SK-N-MC (cell line): Measurements from ENCODE around the gene EVC2.

Source experiments
- DNase-seq: peaks from one replicate; pipeline ENCODE4 v3.0.0-alpha.2; 2011; ENCODE audit warnings: low read depth, low spot score
- H3K27ac ChIP-seq: fragments of 200-600 bp; sonication (generic); 2 replicates; pipeline ENCODE4 v1.5.1; 2016; ENCODE audit warnings: mixed run types
- H3K36me3 ChIP-seq: fragments of 200-600 bp; sonication (generic); 2 replicates; pipeline ENCODE4 v1.6.1; 2017; ENCODE audit warnings: antibody characterized with exemption, low read length, mixed read lengths; ENCODE audit not compliant: insufficient read depth
- H3K4me3 ChIP-seq: fragments of 200-600 bp; sonication (generic); 2 replicates; pipeline ENCODE4 v1.5.1; 2016
- H3K9ac ChIP-seq: fragments of 200-600 bp; sonication (generic); 2 replicates; pipeline ENCODE4 v1.8.0; 2017; ENCODE audit warnings: mixed run types, mixed read lengths; ENCODE audit not compliant: insufficient read length
- H3K9me3 ChIP-seq: fragments of 200-600 bp; sonication (generic); 2 replicates; pipeline ENCODE4 v1.6.1; 2017; ENCODE audit warnings: low read depth, mild to moderate bottlenecking, antibody characterized with exemption, low read length, moderate library complexity, mixed read lengths
- EZH2 ChIP-seq: fragments of 200-600 bp; sonication (generic); IDR thresholded peaks from one replicate; pipeline ENCODE4 v1.6.1; 2017; ENCODE audit warnings: antibody characterized with exemption
- FOXP2 ChIP-seq: optimal IDR thresholded peaks from 2 replicates; pipeline ENCODE3; 2011; ENCODE audit warnings: mild to moderate bottlenecking, moderate library complexity; ENCODE audit not compliant: insufficient read depth; ENCODE audit errors: extremely low read length, control extremely low read depth
- POLR2AphosphoS5 ChIP-seq: IDR thresholded peaks from 2 replicates; pipeline ENCODE4 v1.6.1; 2012; ENCODE audit warnings: mild to moderate bottlenecking, low read depth, low read length, borderline replicate concordance

The EVC2 gene, protein sequence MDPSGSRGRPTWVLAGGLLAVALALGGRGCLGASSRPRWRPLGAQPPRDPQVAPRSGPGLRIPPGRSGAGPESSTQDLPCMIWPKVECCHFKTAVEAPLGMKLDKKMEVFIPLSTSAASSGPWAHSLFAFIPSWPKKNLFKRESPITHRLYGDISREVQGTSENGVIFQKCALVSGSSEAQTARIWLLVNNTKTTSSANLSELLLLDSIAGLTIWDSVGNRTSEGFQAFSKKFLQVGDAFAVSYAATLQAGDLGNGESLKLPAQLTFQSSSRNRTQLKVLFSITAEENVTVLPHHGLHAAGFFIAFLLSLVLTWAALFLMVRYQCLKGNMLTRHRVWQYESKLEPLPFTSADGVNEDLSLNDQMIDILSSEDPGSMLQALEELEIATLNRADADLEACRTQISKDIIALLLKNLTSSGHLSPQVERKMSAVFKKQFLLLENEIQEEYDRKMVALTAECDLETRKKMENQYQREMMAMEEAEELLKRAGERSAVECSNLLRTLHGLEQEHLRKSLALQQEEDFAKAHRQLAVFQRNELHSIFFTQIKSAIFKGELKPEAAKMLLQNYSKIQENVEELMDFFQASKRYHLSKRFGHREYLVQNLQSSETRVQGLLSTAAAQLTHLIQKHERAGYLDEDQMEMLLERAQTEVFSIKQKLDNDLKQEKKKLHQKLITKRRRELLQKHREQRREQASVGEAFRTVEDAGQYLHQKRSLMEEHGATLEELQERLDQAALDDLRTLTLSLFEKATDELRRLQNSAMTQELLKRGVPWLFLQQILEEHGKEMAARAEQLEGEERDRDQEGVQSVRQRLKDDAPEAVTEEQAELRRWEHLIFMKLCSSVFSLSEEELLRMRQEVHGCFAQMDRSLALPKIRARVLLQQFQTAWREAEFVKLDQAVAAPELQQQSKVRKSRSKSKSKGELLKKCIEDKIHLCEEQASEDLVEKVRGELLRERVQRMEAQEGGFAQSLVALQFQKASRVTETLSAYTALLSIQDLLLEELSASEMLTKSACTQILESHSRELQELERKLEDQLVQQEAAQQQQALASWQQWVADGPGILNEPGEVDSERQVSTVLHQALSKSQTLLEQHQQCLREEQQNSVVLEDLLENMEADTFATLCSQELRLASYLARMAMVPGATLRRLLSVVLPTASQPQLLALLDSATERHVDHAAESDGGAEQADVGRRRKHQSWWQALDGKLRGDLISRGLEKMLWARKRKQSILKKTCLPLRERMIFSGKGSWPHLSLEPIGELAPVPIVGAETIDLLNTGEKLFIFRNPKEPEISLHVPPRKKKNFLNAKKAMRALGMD

DNA sequence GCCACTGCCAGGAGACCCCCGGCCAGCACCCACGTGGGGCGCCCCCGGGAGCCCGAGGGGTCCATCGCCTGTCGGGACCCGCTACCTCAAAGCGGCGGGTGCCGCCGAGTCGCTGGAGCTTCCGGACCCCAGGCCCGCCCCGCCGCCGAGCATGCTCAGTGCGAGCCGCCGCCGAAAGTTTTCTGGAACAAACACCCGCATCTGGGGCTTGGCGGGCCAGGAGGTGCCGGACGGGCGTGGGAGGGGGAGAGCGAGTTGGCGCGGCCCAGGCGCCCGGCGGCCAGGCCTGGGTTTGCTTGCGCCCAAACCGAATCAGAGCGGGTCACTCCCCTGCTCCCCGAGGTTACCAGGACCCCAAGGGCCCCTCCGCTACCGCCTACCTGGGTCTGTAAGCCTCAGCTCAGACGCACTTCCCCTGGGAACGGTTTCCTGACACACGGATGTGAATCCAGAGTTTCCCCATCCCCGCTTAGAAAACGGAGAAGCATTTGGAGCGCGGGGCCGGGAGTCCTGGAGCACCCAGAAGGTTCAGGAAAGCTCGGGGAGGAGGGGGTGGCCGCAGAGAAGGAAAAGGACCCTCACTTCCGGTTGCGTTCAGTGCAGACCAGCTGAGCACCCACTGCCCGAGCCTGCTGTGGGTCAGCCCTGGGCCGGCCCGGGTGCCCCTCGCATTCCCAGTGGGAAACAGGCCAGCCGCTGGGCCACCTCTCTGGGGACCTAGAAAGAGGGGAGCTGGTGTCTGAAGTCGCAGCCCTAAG lies at the start of gene EVC2:
EVC2 (minus strand) TSS at position 111 of the 758 bp plus-strand sequence; CDS start at position 65, 46 bp downstream.
- Histone ChIP-seq H3K36me3 (no peaks in the 10 kb centered on the region; the same call in 1 of the 2 replicates), H3K27ac (no peak within 1 kb of the TSS), H3K4me3 (peak within 1 kb of the TSS; percentile 75), H3K9ac (peak within 1 kb of the TSS; percentile 62), H3K9me3 (no peaks in the 10 kb centered on the region)
- DNase-seq: no peak
- TF ChIP-seq FOXP2 (no peak), POLR2AphosphoS5 (0 out of 2 replicates have a peak, but pooled peaks have one; percentile 21)

DNA sequence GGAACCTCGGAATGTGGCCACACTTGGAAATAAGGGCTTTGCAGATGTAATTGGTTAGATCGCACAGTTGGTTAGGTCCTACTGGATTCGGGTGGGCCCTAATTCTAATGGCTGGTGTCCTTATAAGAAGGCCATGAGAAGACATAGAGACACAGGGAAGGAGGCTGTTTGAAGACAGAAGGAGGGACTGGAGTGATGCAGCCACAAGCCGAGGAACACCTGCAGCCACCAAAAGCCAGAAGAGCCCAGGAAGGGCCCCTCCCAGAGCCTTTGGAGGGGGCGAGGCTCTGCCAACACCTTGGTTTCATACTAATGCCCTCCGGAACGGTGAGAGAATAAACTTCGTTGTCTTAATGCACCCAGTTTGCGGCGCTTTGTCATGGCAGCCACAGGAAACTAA lies 49.6 kb upstream of the EVC2 start:
- H3K27ac ChIP-seq: no peak overlapping the region
- H3K4me3 ChIP-seq: no peak overlapping the region
- H3K9ac ChIP-seq: no peak overlapping the region
- TF ChIP-seq FOXP2 (no peak), POLR2AphosphoS5 (no peak), EZH2 (no peak)
- no peak for DNase-seq
- H3K9me3 ChIP-seq: no peaks in the 10 kb centered on the region
- H3K36me3 ChIP-seq: no peaks in the 10 kb centered on the region; the same call in 1 of the 2 replicates

DNA sequence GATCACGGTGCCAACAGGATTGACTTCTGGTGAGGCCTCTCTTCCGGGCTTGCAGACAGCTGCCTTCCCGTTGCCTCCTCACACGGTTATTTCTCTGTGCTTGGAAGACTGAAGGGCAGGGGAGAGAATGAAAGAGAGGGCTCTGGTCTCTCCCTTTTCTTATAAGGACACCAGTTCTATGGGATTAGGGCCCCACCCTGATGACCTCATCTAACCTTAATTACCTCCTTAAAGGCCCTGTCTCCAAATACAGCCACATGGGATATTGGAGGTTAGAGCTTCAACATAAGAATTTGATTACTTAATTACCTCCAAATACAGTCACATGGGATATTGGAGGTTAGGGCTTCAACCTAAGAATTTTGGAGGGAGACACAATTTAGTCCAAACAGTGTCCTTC lies 49.2 kb upstream of the EVC2 start:
- Histone ChIP-seq H3K36me3 (no peaks in the 10 kb centered on the region; the same call in 1 of the 2 replicates), H3K9me3 (no peaks in the 10 kb centered on the region), H3K4me3 (no peak overlapping the region), H3K27ac (no peak overlapping the region), H3K9ac (no peak overlapping the region)
- no peak for DNase-seq
- TF ChIP-seq FOXP2: no peak
- no peak for TF ChIP-seq POLR2AphosphoS5
- no peak for TF ChIP-seq EZH2

DNA sequence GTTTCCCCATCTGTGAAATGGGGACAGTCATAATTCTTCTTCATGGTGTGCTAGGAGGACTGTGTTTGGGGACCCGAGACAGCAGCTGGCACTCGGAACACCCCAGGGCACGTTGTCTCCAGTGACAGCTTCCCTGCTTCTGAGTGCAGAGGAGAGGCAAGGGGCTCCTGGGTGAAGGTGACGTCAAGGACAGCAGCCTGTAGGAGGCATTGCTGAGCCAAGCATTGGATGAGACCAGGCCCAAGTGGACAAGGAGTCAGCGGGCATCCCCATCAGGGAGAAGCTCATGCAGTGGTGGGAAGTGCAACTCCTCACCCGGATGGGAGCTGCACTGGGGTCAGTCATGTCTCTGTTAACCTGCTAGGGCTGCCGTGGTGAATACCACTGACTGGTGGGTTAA lies 48.7 kb upstream of the EVC2 start:
- no peaks in the 10 kb centered on the region for H3K9me3 ChIP-seq
- DNase-seq: no peak
- no peak overlapping the region for H3K9ac ChIP-seq
- H3K27ac ChIP-seq: no peak overlapping the region
- no peaks in the 10 kb centered on the region; the same call in 1 of the 2 replicates for H3K36me3 ChIP-seq
- TF ChIP-seq FOXP2: no peak
- TF ChIP-seq EZH2: no peak
- TF ChIP-seq POLR2AphosphoS5: no peak
- H3K4me3 ChIP-seq: no peak overlapping the region

DNA sequence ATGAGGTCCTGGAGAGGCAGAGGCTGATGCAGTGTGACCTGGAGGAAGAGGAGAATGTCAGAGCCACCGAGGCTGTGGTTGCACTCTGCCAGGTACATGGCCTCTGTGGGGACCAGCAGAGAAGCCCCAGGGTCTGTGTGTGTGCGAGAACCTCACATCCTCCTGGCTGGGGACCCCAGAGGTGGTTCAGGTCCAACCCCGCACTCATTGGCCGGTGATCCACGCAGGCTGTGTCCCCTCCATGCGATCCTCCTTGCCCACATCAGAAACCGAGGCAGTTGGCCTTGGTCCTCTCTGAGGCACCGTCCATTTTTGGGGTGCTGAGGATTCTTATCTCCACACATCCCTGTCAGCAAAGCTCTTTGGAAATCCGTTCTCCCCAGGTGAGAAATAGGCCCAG lies 47.9 kb upstream of the EVC2 start:
- TF ChIP-seq EZH2: no peak
- no peak for TF ChIP-seq FOXP2
- DNase-seq: no peak
- Histone ChIP-seq H3K4me3 (no peak overlapping the region), H3K9ac (no peak overlapping the region), H3K27ac (no peak overlapping the region), H3K36me3 (no peaks in the 10 kb centered on the region; the same call in 1 of the 2 replicates), H3K9me3 (no peaks in the 10 kb centered on the region)

DNA sequence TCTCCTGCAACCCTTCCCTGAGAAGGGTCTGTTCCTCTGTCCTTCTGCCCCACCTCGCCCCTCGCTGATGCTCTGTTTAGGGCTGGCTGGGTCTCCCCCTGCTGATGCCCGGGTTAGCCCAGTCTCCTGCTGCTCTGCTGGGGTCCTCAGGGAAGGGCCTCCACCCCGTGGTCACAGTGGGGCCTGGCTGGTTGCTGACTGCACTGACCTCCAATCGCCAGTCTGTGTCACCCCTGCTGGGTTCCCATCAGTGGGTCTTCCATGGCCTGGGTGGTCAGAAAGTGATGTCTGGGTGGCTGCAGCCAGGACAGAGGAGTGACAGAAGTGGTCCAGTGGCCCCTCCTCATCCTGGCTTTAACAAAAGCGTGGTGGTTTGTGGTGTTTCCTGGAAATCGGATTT lies 47.3 kb upstream of the EVC2 start:
- TF ChIP-seq POLR2AphosphoS5: no peak
- TF ChIP-seq EZH2: no peak
- TF ChIP-seq FOXP2: no peak
- Histone ChIP-seq H3K9ac (no peak overlapping the region), H3K9me3 (no peaks in the 10 kb centered on the region), H3K4me3 (no peak overlapping the region), H3K27ac (no peak overlapping the region), H3K36me3 (no peaks in the 10 kb centered on the region; the same call in 1 of the 2 replicates)
- no peak for DNase-seq

DNA sequence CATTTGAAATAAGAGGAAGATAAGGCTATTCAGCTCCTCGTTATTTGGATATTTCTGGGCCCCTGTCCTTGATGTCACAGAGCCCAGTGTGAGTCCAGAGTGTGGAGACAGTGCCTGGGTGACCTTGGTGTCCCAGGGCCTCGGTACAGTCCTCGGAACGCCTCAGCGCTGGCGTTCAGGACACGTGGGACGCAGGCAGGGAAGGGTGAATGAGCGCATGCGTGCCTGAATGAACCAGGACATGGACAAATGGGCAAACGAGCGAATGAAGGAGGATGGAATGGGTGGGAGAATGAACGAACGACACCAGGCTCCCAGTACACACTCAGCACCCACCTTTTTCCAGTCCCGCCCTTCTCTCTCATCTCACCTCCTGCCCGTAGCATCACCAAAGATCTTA lies 46.8 kb upstream of the EVC2 start:
- Histone ChIP-seq H3K9ac (no peak overlapping the region), H3K36me3 (no peaks in the 10 kb centered on the region; the same call in 1 of the 2 replicates), H3K9me3 (no peaks in the 10 kb centered on the region), H3K27ac (no peak overlapping the region), H3K4me3 (no peak overlapping the region)
- TF ChIP-seq FOXP2 (no peak), EZH2 (no peak), POLR2AphosphoS5 (no peak)
- DNase-seq: no peak

DNA sequence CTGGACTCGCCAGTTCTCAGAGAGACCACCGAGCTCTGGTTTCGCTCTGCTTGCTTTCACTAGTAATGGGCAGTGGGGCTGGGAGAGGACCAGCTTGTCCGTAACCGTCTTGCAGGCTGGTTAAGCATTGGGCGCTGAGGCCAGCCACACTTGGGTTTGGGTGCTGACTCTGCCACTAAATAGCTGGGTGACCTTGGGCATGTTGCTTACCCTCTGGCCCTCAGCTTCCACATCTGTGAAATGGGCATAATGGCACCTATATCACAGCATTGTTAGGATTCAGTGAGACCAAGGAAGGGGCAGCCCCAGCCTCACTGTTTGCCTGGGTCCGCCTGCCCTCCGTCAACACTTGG lies 46.1 kb upstream of the EVC2 start:
- DNase-seq: no peak
- Histone ChIP-seq H3K27ac (no peak overlapping the region), H3K4me3 (no peak overlapping the region), H3K9me3 (no peaks in the 10 kb centered on the region), H3K36me3 (no peaks in the 10 kb centered on the region; the same call in 1 of the 2 replicates), H3K9ac (no peak overlapping the region)
- TF ChIP-seq FOXP2 (no peak), EZH2 (no peak), POLR2AphosphoS5 (no peak)
